ENCODE measurements around the gene CLDN10. TPM values are rescaled to one million over a fixed set of nuclear protein-coding genes. Genes with fewer than 3 reads are reported as not detected.

Gene CLDN10
- total RNA-seq, 1 experiment from 2014 or later: 10.5 TPM

GRCh38 chr13:95623141-95623540, 70.6 kb downstream of the CLDN10 start:
- ATAC-seq: no peak
- intact Hi-C loops (cut with micrococcal nuclease; ENCODE audit: unreplicated experiment) (loop anchor here (5.0 kb wide), 1 partner anchor 209 kb away; no protein-coding TSS in a partner anchor), in situ Hi-C loops (cut with HindIII; ENCODE audit: low pct_unique_long_range_greater_than_20kb, low sequenced_read_pairs) (no loop called here)
- TF ChIP-seq REST (IDR thresholded peaks at IDR 0.05; ENCODE audit: insufficient read depth in 1 of 2, low read depth in 2 of 2, low read length in 1 of 2): no peak
- TF ChIP-seq TCF7L2 (IDR thresholded peaks at IDR 0.05; ENCODE audit: low read depth, low read length): no peak
- TF ChIP-seq CTCF (IDR thresholded peaks at IDR 0.05): no peak
- TF ChIP-seq POLR2AphosphoS5 (IDR thresholded peaks at IDR 0.05; ENCODE audit: low read depth, low read length): no peak
- no peak for TF ChIP-seq SIN3A (IDR thresholded peaks at IDR 0.05; ENCODE audit: borderline replicate concordance, insufficient read depth, low read depth, low read length)
- POLR2A ChIA-PET: no interaction called here
- H3K36me3 ChIP-seq (ENCODE audit: control insufficient read depth, insufficient read depth, low read length): peaks cover 5% of the 10 kb centered on the region
- no peak overlapping the region for H3K27ac ChIP-seq (ENCODE audit: low read length)
- DNase-seq (ENCODE audit: low read depth, low spot score): no peak
- H3K4me3 ChIP-seq (ENCODE audit: low read depth in 2 of 2, low read length in 2 of 2): no peak overlapping the region
- CTCF ChIA-PET: no interaction called here
- BruUV-seq (replicated peaks): no TSS peak
- H3K9me3 ChIP-seq (ENCODE audit: control insufficient read depth, insufficient read depth, low read depth, low read length): no peaks in the 10 kb centered on the region
- no peaks in the 10 kb centered on the region for H3K27me3 ChIP-seq (ENCODE audit: control insufficient read depth, insufficient read depth, low read length)
- H3K4me1 ChIP-seq (ENCODE audit: control insufficient read depth, insufficient read depth, low read length): no peaks in the 10 kb centered on the region

GRCh38 chr13:95624020-95624419, 71.5 kb downstream of the CLDN10 start:
- TF ChIP-seq REST (IDR thresholded peaks at IDR 0.05; ENCODE audit: insufficient read depth in 1 of 2, low read depth in 2 of 2, low read length in 1 of 2) (no peak), SIN3A (IDR thresholded peaks at IDR 0.05; ENCODE audit: borderline replicate concordance, insufficient read depth, low read depth, low read length) (no peak), TCF7L2 (IDR thresholded peaks at IDR 0.05; ENCODE audit: low read depth, low read length) (no peak), CTCF (IDR thresholded peaks at IDR 0.05) (peak; percentile 80), POLR2AphosphoS5 (IDR thresholded peaks at IDR 0.05; ENCODE audit: low read depth, low read length) (no peak)
- no peaks in the 10 kb centered on the region; the same call in 1 of the 2 replicates for H3K36me3 ChIP-seq (ENCODE audit: control insufficient read depth, insufficient read depth, low read length)
- H3K4me3 ChIP-seq (ENCODE audit: low read depth in 2 of 2, low read length in 2 of 2): no peak overlapping the region
- intact Hi-C loops (cut with micrococcal nuclease; ENCODE audit: unreplicated experiment) (loop anchor here (5.0 kb wide), 1 partner anchor 208 kb away; no protein-coding TSS in a partner anchor), in situ Hi-C loops (cut with HindIII; ENCODE audit: low pct_unique_long_range_greater_than_20kb, low sequenced_read_pairs) (no loop called here)
- ChIA-PET POLR2A (interaction anchor here (0.6 kb wide), 1 partner anchor 178 kb away, joined by 3 read pairs; no protein-coding TSS in a partner anchor), CTCF (interaction anchor here (1.0 to 2.6 kb wide), 3 partner anchors 37 to 210 kb away, joined by 3 to 13 read pairs (median 10); no protein-coding TSS in a partner anchor)
- no TSS peak for BruUV-seq (replicated peaks)
- DNase-seq (ENCODE audit: low read depth, low spot score) (peak; percentile 10), ATAC-seq (peak; percentile 77)
- H3K9me3 ChIP-seq (ENCODE audit: control insufficient read depth, insufficient read depth, low read depth, low read length): no peaks in the 10 kb centered on the region
- H3K27ac ChIP-seq (ENCODE audit: low read length): no peak overlapping the region
- H3K4me1 ChIP-seq (ENCODE audit: control insufficient read depth, insufficient read depth, low read length): no peaks in the 10 kb centered on the region
- no peaks in the 10 kb centered on the region for H3K27me3 ChIP-seq (ENCODE audit: control insufficient read depth, insufficient read depth, low read length)
